GM21576 (cell line): Measurements from ENCODE around the gene GPRIN1.
"Not testable (repeated sequence)": the region's sequence is repeated elsewhere in the genome, so short reads cannot be mapped to it uniquely, and the experiment has no call there.

ENCODE experiments used
- ATAC-seq: cut with Tn5 transposase; IDR thresholded peaks from one replicate; pipeline ENCODE4 v1.9.1; 2021; ENCODE audit warnings: mild to moderate bottlenecking, moderate library complexity; ENCODE audit not compliant: unreplicated experiment

GPRIN1 gene

GRCh38 chr5:176599749-176600430, 10.1 kb downstream of the GPRIN1 start:
- not testable (repeated sequence) for ATAC-seq

DNA sequence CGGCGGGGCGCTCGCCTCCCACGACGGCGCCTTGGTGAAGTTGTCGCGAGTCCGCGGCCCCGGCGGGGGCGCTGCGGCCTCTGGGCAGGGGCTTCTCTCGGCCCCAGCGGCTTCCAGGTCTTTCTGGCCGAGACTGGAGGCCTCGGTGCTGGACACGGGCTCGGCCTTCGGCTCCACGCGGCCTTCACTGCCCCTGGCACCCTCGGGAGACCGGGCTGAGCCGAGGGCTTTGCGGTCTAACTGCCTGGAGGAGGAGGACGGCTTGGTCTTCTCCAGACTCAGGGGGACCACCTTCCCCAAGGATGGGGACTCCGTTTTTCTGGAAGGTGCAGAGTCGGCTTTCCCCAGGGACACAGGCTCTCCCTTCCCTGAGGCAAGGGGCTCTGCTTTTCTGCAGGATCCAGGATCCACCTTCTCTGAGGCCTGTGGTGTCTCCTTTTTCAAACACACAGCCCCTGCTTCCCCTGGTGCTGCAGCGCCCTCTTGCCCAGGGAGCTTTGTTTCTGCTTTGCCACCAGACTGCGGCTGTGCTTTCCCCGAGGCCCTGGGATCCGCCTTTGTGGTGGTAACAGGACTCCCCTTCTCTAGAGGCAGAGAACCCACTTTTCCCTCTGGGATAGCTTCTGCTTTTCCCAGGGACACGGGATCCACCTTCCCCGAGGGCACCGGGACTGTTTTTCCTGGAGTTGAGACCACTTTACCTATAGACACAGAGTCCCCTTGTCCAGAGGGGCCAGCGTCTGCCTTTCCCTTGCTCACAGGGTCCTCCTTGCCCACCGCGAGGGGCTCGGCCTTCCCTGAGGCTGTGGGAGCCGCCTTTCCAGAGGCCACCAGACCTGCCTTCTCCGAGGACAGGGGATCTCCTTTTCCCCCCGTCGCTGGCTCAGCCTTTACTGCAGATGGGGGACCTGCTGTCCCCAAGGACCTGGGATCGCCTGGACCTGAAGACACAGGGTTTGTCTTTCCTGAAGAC, 12.3 kb downstream of the GPRIN1 start:
- ATAC-seq = no peak

GRCh38 chr5:176596689-176597416, 13.1 kb downstream of the GPRIN1 start:
- peak; percentile 63 for ATAC-seq

DNA sequence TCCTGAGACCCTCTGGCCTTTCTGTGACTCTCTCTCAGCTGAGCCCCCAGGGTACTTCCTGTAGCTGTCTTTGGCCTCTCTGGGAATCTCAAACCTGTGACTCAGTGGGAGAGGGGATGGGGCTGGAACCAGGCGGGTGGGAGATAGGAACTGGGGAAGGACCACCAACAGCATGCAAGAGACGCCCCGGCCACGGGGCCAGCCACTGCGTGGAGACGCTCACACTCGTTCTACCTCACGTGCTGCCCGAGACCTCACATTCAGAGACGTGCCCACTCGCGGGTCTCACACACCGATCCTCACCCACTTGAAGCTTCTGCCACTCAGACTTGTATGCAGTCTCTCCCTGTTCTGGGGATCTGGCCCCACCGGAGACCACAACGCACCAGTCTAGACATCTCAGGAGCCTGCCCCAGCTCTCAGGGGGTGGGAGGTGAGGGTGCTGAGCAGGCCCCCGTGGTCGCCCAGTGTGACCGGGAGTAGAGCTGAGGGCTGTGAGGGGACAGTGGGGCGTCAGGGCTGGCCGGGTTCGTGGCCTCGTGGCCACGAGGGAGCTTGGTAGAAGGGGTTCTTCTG, 13.8 kb downstream of the GPRIN1 start:
- no peak for ATAC-seq

GRCh38 chr5:176595386-176595943, 14.5 kb downstream of the GPRIN1 start:
- ATAC-seq = no peak

DNA sequence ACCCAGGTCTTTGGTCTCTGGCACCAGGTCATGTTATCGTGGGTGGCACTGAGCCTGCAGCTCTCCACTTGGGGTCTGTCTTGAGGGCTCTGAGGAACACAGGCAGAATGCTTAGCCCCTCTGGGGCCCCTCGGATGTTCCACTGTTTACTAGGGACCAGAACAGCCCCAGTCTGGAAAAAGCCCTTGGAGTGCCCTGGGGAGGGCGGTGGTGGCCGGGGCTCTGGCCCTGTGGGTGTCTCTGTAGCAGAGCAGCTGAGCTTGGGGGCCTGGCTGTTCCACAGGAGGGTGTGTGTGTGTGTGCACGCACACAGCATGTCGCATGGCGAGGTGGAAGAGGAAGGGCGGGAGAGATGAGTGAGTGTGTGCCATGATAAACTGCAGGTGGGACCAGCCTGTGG, 15.4 kb downstream of the GPRIN1 start:
- no peak for ATAC-seq

DNA sequence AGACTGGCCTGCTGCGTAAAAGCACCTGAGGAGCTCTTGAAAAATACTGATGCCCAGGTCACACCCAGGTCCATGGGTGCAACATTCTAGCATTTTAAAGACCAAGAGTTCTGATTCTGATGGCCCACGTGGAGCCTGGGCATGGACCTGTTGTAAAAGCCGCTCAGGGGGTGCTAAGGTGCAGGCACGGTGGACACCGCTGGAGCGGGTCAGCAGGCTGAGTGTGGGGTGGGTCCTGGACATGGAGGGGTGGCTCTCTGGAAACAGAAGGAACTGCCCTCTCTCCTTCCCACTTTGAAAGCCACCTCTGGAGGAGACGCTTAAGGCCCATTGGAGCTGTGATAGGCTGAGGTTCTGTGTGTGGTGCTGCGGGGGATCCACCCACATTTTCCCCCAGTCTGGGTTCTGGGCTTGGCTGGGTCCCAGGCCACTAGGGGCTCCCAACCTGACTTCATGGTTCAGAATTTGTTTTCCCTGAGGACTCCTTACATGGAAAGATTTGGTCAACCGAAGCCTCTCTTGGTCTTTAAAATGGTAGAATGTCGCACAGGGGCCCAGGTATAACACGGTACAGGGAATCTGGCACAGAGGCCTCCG, 16.6 kb downstream of the GPRIN1 start:
- no peak for ATAC-seq

GRCh38 chr5:176592573-176592972, 17.4 kb downstream of the GPRIN1 start:
- no peak for ATAC-seq

- not testable (repeated sequence) for ATAC-seq
These were observed 18.3 kb downstream of the GPRIN1 start for GRCh38 chr5:176591667-176592066.

DNA sequence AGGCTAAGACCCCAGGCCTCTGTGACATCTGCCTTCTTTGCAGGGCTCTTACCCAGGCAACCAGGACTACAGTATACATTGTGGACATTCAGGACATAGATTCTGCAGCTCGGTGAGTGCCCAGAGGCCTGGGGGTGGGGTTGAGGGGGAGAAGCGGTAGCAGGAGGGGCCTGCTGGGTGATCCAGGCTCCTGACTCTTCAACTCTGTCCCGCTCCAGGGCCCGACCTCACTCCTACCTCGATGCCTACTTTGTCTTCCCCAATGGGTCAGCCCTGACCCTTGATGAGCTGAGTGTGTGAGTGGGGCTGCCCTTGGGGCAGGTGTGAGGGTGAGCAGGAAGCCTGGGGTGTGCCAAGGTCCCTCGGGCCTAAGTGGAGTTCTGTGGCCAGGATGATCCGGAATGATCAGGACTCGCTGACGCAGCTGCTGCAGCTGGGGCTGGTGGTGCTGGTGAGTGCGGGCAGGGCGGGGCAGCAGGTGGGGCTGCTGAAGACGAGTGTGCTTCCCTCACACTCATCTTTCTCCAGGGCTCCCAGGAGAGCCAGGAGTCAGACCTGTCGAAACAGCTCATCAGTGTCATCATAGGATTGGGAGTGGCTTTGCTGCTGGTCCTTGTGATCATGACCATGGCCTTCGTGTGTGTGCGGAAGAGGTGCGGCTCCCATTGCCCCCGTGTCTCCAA, 19.8 kb downstream of the GPRIN1 start:
- ATAC-seq = no peak

DNA sequence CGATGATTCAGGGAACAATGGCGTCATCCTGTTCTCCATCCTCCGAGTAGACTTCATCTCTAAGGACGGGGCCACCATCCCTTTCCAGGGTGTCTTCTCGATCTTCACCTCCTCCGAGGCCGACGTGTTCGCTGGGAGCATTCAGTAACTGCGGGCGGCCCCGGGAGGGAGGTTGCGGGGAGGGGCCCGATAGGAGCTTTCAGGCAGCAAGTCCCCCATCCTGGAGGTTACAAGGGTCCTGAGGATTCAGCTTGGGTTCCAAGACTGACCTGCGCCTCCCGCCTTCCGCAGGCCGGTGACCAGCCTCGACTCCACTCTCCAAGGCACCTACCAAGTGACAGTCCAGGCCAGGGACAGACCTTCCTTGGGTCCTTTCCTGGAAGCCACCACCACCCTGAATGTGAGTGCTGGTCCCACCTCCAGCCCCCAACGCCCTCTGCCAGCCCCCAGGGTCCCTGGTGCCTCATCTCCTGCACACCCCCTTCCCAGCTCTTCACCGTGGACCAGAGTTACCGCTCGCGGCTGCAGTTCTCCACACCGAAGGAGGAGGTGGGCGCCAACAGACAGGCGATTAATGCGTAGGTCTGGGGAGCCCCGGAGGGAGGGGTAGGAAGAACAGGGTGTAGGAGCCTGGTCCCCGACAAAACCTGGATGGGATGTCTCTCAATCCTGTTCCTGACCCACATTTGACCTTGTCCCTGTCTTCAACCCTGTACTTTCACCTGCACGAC, 20.8 kb downstream of the GPRIN1 start:
- no peak for ATAC-seq

- no peak for ATAC-seq
These were observed 21.7 kb downstream of the GPRIN1 start for GRCh38 chr5:176588297-176588696.

- no peak for ATAC-seq
These were observed 22.6 kb downstream of the GPRIN1 start for GRCh38 chr5:176587398-176587797.

GRCh38 chr5:176583076-176583475, 26.9 kb downstream of the GPRIN1 start:
- no peak for ATAC-seq

- no peak for ATAC-seq
These were observed 28.6 kb downstream of the GPRIN1 start for GRCh38 chr5:176581361-176581760.

- ATAC-seq = no peak
These were observed 30.6 kb downstream of the GPRIN1 start for GRCh38 chr5:176579323-176579722.

- ATAC-seq = no peak
These were observed 31.6 kb downstream of the GPRIN1 start for GRCh38 chr5:176578391-176578808.

DNA sequence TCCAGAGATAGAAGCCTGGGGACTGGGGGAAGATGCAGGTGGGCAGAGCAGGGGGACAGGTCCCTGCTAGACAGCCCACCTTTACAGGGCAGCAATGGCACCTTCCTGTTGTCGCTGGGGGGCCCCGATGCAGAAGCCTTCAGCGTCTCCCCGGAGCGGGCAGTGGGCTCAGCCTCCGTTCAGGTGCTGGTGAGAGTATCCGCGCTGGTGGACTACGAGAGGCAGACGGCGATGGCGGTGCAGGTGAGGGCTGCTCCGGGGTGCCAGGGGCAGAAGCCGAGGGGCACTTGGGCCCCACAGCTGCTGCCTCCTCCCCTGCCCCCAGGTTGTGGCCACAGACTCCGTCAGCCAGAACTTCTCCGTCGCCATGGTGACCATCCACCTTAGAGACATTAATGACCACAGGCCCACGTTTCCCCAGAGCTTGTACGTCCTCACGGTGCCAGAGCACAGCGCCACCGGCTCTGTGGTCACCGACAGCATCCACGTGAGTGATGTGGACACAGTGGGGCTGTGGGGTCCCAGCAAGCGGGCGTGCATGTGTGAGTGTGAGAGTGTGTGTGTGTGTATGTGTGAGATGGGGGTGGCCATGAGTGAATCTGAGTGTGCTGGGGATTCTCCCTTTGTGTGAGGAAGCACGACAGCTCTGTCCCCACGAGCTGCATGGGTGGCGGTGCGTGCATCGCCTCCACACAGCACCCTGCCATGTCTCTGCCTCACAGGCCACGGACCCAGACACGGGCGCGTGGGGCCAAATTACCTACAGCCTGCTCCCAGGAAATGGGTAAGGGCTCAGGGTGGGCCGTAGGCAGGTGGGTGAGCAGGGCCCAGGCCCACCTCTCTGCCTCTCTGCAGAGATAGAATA, 32.4 kb downstream of the GPRIN1 start:
- no peak for ATAC-seq
